Fibroblast of peridontal ligament (primary cell): Measurements from ENCODE around the gene PHEX.
"Not testable (repeated sequence)": the region's sequence is repeated elsewhere in the genome, so short reads cannot be mapped to it uniquely, and the experiment has no call there.

Experiments
- DNase-seq: peaks from one replicate; pipeline ENCODE4 v3.0.0-alpha.2; 2010; ENCODE audit errors: extremely low read depth

Gene PHEX

DNA sequence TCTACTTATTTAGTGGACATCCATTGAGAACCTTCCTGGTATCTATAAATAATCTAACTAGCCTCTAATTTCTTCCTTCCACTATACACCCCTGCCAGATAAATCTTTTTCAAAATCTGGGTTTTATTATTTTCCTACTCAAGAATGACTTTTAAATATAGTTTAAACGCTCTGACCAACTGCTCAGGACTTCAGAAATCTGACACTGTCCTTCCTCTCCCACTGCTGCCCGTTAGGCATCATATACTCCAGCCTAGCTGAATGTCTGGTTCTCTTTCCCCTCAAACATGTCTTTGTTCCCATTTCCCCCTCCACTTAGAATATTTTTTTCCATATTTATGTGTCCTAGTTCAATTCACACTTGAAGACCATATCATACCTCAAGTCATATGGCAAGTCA is 205.4 kb downstream of the PHEX start:
- peak; percentile 49 for DNase-seq

DNA sequence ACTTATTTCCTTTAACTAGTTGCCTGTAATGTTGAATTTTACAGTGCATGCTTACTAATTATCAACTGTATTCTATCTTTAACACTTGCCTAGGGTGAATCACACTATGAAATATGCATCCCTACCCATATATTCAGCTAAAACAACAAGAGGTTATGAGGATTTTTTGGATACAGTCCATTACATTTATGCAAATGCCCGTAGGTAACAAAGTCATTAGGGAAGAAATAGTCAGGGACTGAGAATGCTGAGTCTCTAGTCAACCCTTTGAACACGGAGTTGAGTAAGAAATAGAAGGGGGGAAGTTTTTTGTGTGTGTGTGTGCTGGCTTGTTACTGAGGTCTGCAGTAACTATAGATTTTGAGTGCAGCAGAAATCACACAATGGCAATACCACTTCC is 214.5 kb downstream of the PHEX start:
- DNase-seq: peak; percentile 7

DNA sequence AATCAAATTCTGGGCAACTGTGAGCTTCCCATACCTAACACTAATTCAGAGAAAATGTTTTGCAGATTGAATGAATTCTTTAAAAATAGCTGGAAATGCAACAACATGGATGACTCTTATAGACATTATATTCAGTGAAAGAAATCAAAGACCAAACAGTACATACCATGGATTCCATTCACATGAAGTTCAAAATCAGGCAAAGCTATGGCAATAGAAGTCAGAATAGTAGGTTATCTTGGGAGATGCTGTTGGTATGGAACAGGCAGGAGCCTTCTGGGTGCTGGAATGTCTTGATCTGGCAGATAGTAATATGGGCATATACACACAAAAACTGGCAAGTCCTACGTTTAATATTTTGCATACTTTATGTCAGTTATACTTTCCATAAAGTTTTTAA is 215.0 kb downstream of the PHEX start:
- peak; percentile 44 for DNase-seq

DNA sequence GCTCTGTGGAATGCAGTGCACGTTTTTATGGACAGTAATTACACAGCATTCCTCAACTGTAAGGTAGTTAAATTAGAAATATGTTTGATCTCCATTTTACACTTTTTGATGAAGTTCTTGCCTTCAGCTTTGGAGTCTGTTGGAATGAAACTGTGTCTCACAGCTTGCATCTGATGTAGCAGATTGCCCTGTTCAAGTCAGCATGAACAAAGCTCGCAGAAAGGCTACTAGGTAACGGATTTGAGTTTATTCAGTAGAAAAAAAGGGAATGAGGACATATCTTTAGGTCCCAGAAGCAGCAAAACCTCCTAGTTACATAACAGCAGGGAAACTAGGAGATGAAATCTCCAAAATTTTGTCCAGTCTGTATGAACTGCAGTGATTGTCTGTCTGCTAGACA is 216.3 kb downstream of the PHEX start:
- DNase-seq: no peak

DNA sequence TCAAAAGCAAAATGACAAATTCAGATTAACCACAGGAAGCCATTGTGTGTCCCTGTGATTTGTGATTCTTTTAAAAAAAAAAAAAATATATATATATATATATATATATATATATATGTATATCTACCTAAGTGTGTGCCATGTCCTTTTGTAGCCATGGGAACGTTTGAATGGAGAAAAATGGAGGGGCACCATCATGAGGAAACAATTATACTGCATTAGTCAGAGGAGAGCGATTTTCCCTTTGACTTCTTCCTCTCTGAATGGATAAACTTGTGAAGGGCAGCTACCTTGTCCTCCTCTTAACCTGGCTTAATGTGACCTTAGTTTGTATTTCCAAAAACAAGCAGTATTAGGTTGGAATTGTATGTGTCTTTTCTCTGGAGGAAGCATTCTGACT is 217.2 kb downstream of the PHEX start:
- DNase-seq: peak; percentile 51

DNA sequence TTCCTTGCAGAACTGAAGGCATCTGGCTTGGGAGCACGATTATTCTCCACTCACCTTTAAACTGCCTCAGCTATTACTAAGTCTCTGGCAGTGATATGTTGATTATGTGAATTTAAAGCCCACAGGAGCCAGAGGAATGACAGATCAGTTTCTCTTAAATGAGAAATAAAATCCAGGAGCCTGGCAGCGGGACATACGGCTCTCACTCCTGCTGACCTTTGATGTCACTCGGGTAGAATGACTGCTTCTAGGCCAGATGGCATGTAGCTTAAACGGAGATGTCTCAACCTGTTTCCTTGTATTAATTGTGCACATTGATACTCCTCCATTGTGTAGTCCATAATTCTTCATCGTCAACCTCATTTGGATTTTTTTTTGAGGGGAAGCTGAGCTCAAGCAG is 236.6 kb downstream of the PHEX start:
- no peak for DNase-seq

DNA sequence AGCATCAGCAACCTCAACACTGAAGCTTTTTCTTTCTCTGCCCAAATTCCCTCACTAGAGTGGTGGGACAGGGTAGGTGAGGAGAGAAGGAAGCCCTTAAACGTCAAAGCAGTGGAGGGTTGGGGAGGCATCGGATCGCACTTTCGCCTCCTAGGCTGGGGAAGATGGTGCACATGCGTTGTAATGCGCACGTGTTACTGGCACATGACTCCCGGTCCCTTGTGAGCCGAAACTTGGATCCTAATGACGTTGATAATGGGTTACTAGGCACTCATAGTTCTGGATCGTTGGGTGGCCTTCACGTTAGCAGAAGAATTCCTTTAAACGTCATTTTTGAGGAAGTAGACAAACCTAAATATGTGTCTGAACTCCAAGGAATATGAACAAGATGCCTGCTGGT is 240.5 kb downstream of the PHEX start, which contains the start of gene CBLL2:
Gene CBLL2, plus strand, starts transcription at position 301 of the 400 bp plus-strand sequence. Its CDS starts 79 bp downstream, at position 380.
- no peak for DNase-seq

DNA sequence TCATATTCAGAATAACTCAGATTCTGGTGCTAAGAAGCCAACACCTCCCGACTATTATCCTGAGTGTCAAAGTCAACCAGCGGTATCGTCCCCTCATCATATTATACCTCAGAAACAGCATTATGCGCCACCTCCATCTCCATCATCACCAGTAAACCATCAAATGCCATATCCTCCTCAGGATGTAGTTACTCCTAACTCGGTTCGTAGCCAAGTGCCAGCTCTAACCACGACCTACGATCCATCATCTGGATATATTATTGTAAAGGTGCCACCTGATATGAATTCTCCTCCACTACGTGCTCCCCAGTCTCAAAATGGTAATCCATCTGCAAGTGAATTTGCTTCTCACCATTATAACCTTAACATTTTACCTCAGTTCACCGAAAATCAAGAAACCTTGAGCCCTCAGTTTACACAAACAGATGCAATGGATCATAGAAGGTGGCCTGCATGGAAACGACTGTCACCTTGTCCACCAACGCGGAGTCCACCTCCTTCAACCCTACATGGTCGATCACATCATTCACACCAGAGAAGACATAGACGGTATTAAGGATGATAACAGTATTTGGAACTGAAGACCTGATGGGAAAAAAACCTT is 241.7 kb downstream of the PHEX start:
- DNase-seq: no peak

DNA sequence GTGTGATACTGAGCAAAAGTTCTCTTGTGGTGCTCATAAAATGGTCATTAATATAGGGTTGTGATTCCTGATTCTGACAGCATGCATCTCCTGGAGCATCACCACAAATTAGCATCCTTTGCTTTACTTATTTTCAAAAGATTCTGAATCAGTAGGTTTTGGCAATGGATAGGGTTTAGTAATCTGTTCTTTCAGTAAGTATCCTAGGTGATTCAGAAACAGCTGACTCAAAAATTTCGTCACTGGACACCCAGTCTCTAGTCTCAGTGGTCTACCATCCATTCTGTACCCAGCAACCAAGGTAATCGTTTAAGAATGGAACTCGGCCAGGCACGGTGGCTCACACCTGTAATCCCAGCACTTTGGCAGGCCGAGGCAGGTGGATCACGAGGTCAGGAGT is 244.7 kb downstream of the PHEX start:
- peak; percentile 10 for DNase-seq

DNA sequence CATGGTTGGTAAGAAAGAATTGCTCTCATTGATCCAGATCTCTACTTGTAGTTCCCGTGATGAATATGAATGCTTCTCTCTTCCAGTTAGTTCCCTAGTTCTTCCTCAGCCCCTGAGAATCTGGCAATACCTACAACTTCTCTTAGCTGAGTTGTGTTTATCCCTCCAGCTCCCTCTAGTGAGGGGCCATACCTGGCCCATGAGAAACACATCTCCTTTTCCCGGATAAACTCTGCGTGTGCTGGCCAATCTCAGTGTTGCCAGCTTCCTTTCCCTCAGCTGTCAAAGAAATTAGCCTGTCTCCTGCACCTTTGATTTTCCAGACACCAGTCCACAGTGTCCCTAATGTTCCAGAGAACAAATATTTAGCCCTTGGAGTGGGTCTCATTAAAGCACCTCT is 246.2 kb downstream of the PHEX start:
- DNase-seq: no peak

DNA sequence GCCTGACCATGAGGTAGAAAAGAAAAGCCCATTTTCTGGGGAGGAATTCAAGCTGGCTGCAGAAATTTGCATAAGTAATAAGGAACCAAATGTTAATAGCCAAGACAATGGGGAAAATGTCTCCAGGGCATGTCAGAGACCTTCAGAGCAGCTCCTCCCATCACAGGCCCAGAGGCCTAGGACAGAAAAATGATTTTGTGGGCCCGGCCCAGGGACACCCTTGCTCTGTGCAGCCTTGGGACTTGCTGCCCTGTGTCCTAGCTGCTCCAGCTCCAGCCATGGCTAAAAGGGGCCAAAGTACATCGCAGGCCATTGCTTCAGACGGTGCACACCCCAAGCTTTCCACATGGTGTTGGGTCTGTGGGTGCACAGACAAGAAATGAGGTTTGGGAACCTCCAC is 257.1 kb downstream of the PHEX start:
- not testable (repeated sequence) for DNase-seq

DNA sequence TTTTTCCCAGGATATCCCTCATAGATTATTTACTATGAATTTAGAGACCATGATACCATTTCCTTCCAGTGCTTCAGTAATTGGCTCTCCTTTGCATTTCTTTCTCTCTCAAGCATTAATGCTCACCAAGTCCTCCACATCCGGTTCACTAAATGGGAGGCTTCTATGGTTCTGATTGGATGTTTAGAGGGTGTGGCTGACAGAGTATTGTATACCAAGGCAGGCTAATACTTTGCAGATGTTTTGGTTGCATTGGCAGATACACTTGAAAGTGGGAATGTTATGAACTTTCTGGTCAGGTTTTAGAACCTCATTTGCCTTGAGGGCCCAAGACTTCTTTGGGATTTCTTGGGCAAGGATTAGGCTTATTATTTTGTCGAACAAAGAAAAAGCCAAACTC is 264.7 kb downstream of the PHEX start:
- peak; percentile 83 for DNase-seq

DNA sequence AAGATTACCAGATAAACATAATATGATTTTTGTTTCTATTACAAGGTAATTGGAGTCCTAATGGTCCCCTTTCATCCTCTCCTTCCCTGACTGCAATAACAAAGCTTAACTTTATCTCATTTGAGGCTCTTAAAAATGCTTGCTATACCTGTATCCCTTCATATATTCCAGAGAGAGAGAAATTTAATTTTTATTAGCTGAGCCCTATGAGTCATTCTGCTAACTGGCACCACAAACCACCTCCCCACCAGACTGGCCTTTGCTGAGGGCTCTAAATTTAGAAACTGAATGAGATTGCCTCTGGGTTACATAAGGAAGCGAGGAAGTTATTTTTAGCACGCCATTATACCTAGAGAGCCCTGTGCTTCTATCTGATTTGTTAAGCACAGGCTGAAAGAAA is 268.0 kb downstream of the PHEX start:
- DNase-seq: peak; percentile 85
